GM12874 (cell line): ENCODE measurements around the gene CCDC61.

Experiments used
- CTCF ChIP-seq: IDR thresholded peaks from 2 replicates; pipeline ENCODE4 v1.5.1; 2011; ENCODE audit warnings: low read depth, mild to moderate bottlenecking, control low read depth, low read length, moderate library complexity; ENCODE audit not compliant: insufficient read depth

The CCDC61 gene

GRCh38 chr19:46040125-46040524, 44.9 kb downstream of the CCDC61 start:
- TF ChIP-seq CTCF = no peak

GRCh38 chr19:46040952-46041500, 45.8 kb downstream of the CCDC61 start, which contains the start of gene IGFL4:
Gene IGFL4 (minus strand): TSS chr19:46041002. CDS start chr19:46040962, 40 bp downstream.
- TF ChIP-seq CTCF = no peak

- TF ChIP-seq CTCF = no peak
Measured at GRCh38 chr19:46042252-46042883, 47.1 kb downstream of the CCDC61 start.

GRCh38 chr19:46043519-46043918, 48.3 kb downstream of the CCDC61 start:
- no peak for TF ChIP-seq CTCF

- peak; percentile 39; the same call in 1 of the 2 replicates for TF ChIP-seq CTCF
Measured at GRCh38 chr19:46049597-46049996, 54.3 kb downstream of the CCDC61 start.

- no peak for TF ChIP-seq CTCF
Measured at GRCh38 chr19:46052896-46053295, 57.6 kb downstream of the CCDC61 start.

GRCh38 chr19:46056536-46056935, 61.3 kb downstream of the CCDC61 start:
- TF ChIP-seq CTCF = no peak
